H1 (cell line): ENCODE results near the gene PLXNB1.

Experiments used
- ATF2 ChIP-seq: IDR thresholded peaks from 2 replicates; pipeline ENCODE4 v1.6.1; 2012; ENCODE audit warnings: low read length, inconsistent platforms
- BACH1 ChIP-seq: IDR thresholded peaks from 2 replicates; pipeline ENCODE4 v1.6.1; 2012; ENCODE audit warnings: low read length, improper control_type of control experiment
- CHD2 ChIP-seq: IDR thresholded peaks from 2 replicates; pipeline ENCODE4 v1.6.1; 2012; ENCODE audit warnings: low read length, improper control_type of control experiment
- CTCF ChIP-seq, 3 experiments: IDR thresholded peaks; 1 replicate in 2 of 3; 2 replicates in 1 of 3; pipeline versions ENCODE4 v1.5.1 to v1.6.1; 2011; ENCODE audit warnings: low read length in 3 of 3, mild to moderate bottlenecking in 3 of 3, inconsistent platforms in 2 of 3, low read depth in 1 of 3, moderate library complexity in 1 of 3; ENCODE audit not compliant: insufficient read depth in 1 of 3; ENCODE audit errors: control extremely low read depth in 1 of 3
- EZH2 ChIP-seq: fragments of 200-600 bp; sonication (generic); IDR thresholded peaks from 2 replicates; pipeline ENCODE4 v1.7.1; 2012; ENCODE audit warnings: low read depth, mild to moderate bottlenecking, moderate library complexity, low read length, inconsistent platforms; ENCODE audit not compliant: severe bottlenecking
- POLR2A ChIP-seq, 2 experiments: IDR thresholded peaks; 1 replicate in 1 of 2; 2 replicates in 1 of 2; pipeline ENCODE4 v1.6.1; 2011; ENCODE audit warnings: low read depth in 2 of 2, low read length in 2 of 2, mild to moderate bottlenecking in 2 of 2; ENCODE audit errors: control extremely low read depth in 1 of 2
- RXRA ChIP-seq: IDR thresholded peaks from 2 replicates; pipeline ENCODE4 v1.6.1; 2011; ENCODE audit warnings: low read depth, mild to moderate bottlenecking, low read length, moderate library complexity; ENCODE audit not compliant: insufficient read depth
- SP1 ChIP-seq: IDR thresholded peaks from 2 replicates; pipeline ENCODE4 v1.6.1; 2011; ENCODE audit warnings: low read depth, low read length
- SP2 ChIP-seq: IDR thresholded peaks from 2 replicates; pipeline ENCODE4 v1.6.1; 2012; ENCODE audit warnings: mild to moderate bottlenecking, low read length, inconsistent platforms
- SUZ12 ChIP-seq: fragments of 200-600 bp; sonication (generic); IDR thresholded peaks from 2 replicates; pipeline ENCODE4 v1.6.1; 2012; ENCODE audit warnings: mild to moderate bottlenecking, inconsistent platforms, low read length, moderate library complexity, mixed read lengths
- TAF1 ChIP-seq: IDR thresholded peaks from 2 replicates; pipeline ENCODE4 v1.6.1; 2011; ENCODE audit warnings: mild to moderate bottlenecking, low read depth, low read length
- USF2 ChIP-seq: IDR thresholded peaks from 2 replicates; pipeline ENCODE4 v1.6.1; 2011; ENCODE audit warnings: low read length, improper control_type of control experiment

- TF ChIP-seq POLR2A (IDR thresholded peaks at IDR 0.05; ENCODE audit: control extremely low read depth in 1 of 2, low read depth in 2 of 2, low read length in 2 of 2) (no peak), SP1 (no peak), RXRA (no peak), CTCF (IDR thresholded peaks at IDR 0.05; ENCODE audit: control extremely low read depth in 1 of 3, insufficient read depth in 1 of 3, low read depth in 1 of 3, low read length in 3 of 3) (no peak), EZH2 (no peak), BACH1 (no peak), SUZ12 (no peak), TAF1 (no peak), CHD2 (no peak), SP2 (no peak), ATF2 (no peak), USF2 (no peak)
Measured at GRCh38 chr3:48417529-48418108, 12.3 kb downstream of the PLXNB1 start.
